Activated naive CD4-positive, alpha-beta T cell treated with anti-CD3 and anti-CD28 coated beads, Interleukin-2, amount 50 U/mL, for 72 hours (primary cell): ENCODE results near the gene TGFB1. TPM values are rescaled to one million over a fixed set of nuclear protein-coding genes. Genes with fewer than 3 reads are reported as not detected.
"Not testable (repeated sequence)": the region's sequence is repeated elsewhere in the genome, so short reads cannot be mapped to it uniquely, and the experiment has no call there.

Source experiments
- ATAC-seq, 2 donors: fragments of 150-1000 bp; cut with Tn5 transposase; 2 replicates each; pipeline ENCODE4 v1.10.0; 2021; ENCODE audit warnings: mild to moderate bottlenecking in 2 of 2, moderate library complexity in 2 of 2
- DNase-seq, 2 donors: peaks; one replicate each; pipeline ENCODE4 v3.0.0; 2021 to 2022; ENCODE audit warnings: low spot score in 2 of 2
- H3K27ac Mint-ChIP-seq, 2 donors: one replicate each; pipeline ENCODE4 v1.8.0; 2022; ENCODE audit warnings: mild to moderate bottlenecking in 2 of 2, mixed read lengths in 2 of 2
- H3K36me3 Mint-ChIP-seq, 2 donors: one replicate each; pipeline ENCODE4 v1.8.0; 2022; ENCODE audit warnings: mixed read lengths in 2 of 2
- H3K9me3 Mint-ChIP-seq, 2 donors: one replicate each; pipeline ENCODE4 v1.8.0; 2022; ENCODE audit warnings: mixed read lengths in 2 of 2
- total RNA-seq, 2 donors: library from RNA; stranded (reverse); gene quantifications; one replicate each; pipeline ENCODE4 v1.2.3, GENCODE V29; 2022

The TGFB1 gene
- total RNA-seq, 2 donors from 2014 or later = 73.4 to 126 TPM

- Mint-ChIP-seq H3K27ac (peak within 1 kb of the TSS; percentile 21 to 50), H3K9me3 (no peaks in the 10 kb centered on the region), H3K36me3 (no peaks in the 10 kb centered on the region)
- DNase-seq = no peak
- ATAC-seq = peak; percentile 57 to 67
Observed at GRCh38 chr19:41376241-41376997, 22.7 kb upstream of the TGFB1 start, which contains the start of gene TMEM91. Gene TMEM91 (plus strand): TSS chr19:41376533. CDS start chr19:41378310, 1,777 bp downstream.

- ATAC-seq (no peak), DNase-seq (no peak)
- Mint-ChIP-seq H3K36me3 (no peaks in the 10 kb centered on the region), H3K9me3 (no peaks in the 10 kb centered on the region), H3K27ac (peak overlapping the region in 1 of 2 donors; percentile 65)
Observed at GRCh38 chr19:41373993-41374392, 20.3 kb upstream of the TGFB1 start.

- DNase-seq = no peak
- H3K27ac Mint-ChIP-seq = no peak overlapping the region
- ATAC-seq = no peak
- no peaks in the 10 kb centered on the region for H3K36me3 Mint-ChIP-seq
- H3K9me3 Mint-ChIP-seq = no peaks in the 10 kb centered on the region
Observed at GRCh38 chr19:41372501-41372900, 18.8 kb upstream of the TGFB1 start.

GRCh38 chr19:41371541-41371940, 17.8 kb upstream of the TGFB1 start:
- Mint-ChIP-seq H3K36me3 (no peaks in the 10 kb centered on the region), H3K9me3 (no peaks in the 10 kb centered on the region), H3K27ac (peak overlapping the region; percentile 72 to 74)
- ATAC-seq (no peak), DNase-seq (no peak)

GRCh38 chr19:41371119-41371518, 17.4 kb upstream of the TGFB1 start:
- not testable (repeated sequence) for H3K9me3 Mint-ChIP-seq, H3K36me3 Mint-ChIP-seq, ATAC-seq, DNase-seq
- H3K27ac Mint-ChIP-seq = peak overlapping the region; percentile 72 to 74

- Mint-ChIP-seq H3K36me3 (peaks cover 0 to 5% of the 10 kb centered on the region in 2 donors), H3K9me3 (no peaks in the 10 kb centered on the region), H3K27ac (no peak overlapping the region)
- no peak for DNase-seq
- ATAC-seq = no peak
Observed at GRCh38 chr19:41369769-41370168, 16.0 kb upstream of the TGFB1 start.

GRCh38 chr19:41367848-41368301, 14.2 kb upstream of the TGFB1 start:
- DNase-seq (no peak), ATAC-seq (no peak)
- no peak overlapping the region for H3K27ac Mint-ChIP-seq
- peaks cover 5% of the 10 kb centered on the region in 2 donors for H3K36me3 Mint-ChIP-seq
- H3K9me3 Mint-ChIP-seq = no peaks in the 10 kb centered on the region

GRCh38 chr19:41366089-41366488, 12.4 kb upstream of the TGFB1 start:
- H3K27ac Mint-ChIP-seq = peak overlapping the region in 1 of 2 donors; percentile 37
- no peaks in the 10 kb centered on the region for H3K9me3 Mint-ChIP-seq
- peaks cover 5% of the 10 kb centered on the region in 2 donors for H3K36me3 Mint-ChIP-seq
- ATAC-seq = no peak
- no peak for DNase-seq

GRCh38 chr19:41364524-41365391, 11.0 kb upstream of the TGFB1 start:
- DNase-seq (no peak), ATAC-seq (no peak)
- peak overlapping the region; percentile 95 to 99 for H3K27ac Mint-ChIP-seq
- H3K9me3 Mint-ChIP-seq = no peaks in the 10 kb centered on the region
- H3K36me3 Mint-ChIP-seq = peaks cover 5% of the 10 kb centered on the region in 2 donors

GRCh38 chr19:41363753-41364523, 10.2 kb upstream of the TGFB1 start, which contains the start of gene B9D2:
Gene B9D2 (minus strand): TSS chr19:41364149. CDS start chr19:41363519, 630 bp downstream.
- peak within 1 kb of the TSS; percentile 95 to 99 for H3K27ac Mint-ChIP-seq
- H3K36me3 Mint-ChIP-seq = peaks cover 5% of the 10 kb centered on the region in 2 donors
- DNase-seq (peak; percentile 94 to 98), ATAC-seq (peak; percentile 98 to 99)
- H3K9me3 Mint-ChIP-seq = no peaks in the 10 kb centered on the region

GRCh38 chr19:41363371-41363752, 9.6 kb upstream of the TGFB1 start:
- Mint-ChIP-seq H3K27ac (peak overlapping the region; percentile 95 to 99), H3K9me3 (no peaks in the 10 kb centered on the region), H3K36me3 (peaks cover 5% of the 10 kb centered on the region in 2 donors)
- no peak for DNase-seq
- ATAC-seq = no peak

- H3K27ac Mint-ChIP-seq = peak overlapping the region in 1 of 2 donors; percentile 95
- H3K9me3 Mint-ChIP-seq = no peaks in the 10 kb centered on the region
- peaks cover 5% of the 10 kb centered on the region in 2 donors for H3K36me3 Mint-ChIP-seq
- DNase-seq (no peak), ATAC-seq (no peak)
Observed at GRCh38 chr19:41362143-41362847, 8.6 kb upstream of the TGFB1 start.

- Mint-ChIP-seq H3K36me3 (peaks cover 5 to 6% of the 10 kb centered on the region in 2 donors), H3K27ac (peak overlapping the region in 1 of 2 donors; percentile 72), H3K9me3 (no peaks in the 10 kb centered on the region)
- DNase-seq = no peak
- ATAC-seq = no peak
Observed at GRCh38 chr19:41359741-41360140, 6.0 kb upstream of the TGFB1 start.

GRCh38 chr19:41357746-41358145, 4.0 kb upstream of the TGFB1 start:
- DNase-seq (no peak), ATAC-seq (no peak)
- H3K9me3 Mint-ChIP-seq = no peaks in the 10 kb centered on the region
- peak overlapping the region; percentile 94 to 99 for H3K27ac Mint-ChIP-seq
- H3K36me3 Mint-ChIP-seq = peaks cover 0 to 12% of the 10 kb centered on the region in 2 donors

GRCh38 chr19:41356984-41357739, 3.4 kb upstream of the TGFB1 start:
- ATAC-seq (no peak), DNase-seq (no peak)
- Mint-ChIP-seq H3K27ac (peak overlapping the region; percentile 94 to 99), H3K9me3 (no peaks in the 10 kb centered on the region), H3K36me3 (peaks cover 4 to 17% of the 10 kb centered on the region in 2 donors)
